GM19240 (cell line): Measurements from ENCODE around the gene TANGO6.
"Not testable (repeated sequence)": the region's sequence is repeated elsewhere in the genome, so short reads cannot be mapped to it uniquely, and the experiment has no call there.

ENCODE experiments used
- DNase-seq: peaks from one replicate; pipeline ENCODE4 v3.0.0; 2011; ENCODE audit warnings: low spot score; ENCODE audit not compliant: insufficient read length

Gene TANGO6

GRCh38 chr16:69049603-69050375, 206.5 kb downstream of the TANGO6 start:
- no peak for DNase-seq

GRCh38 chr16:69051517-69051830, 208.1 kb downstream of the TANGO6 start:
- DNase-seq: not testable (repeated sequence)

- no peak for DNase-seq
These were observed 211.7 kb downstream of the TANGO6 start for GRCh38 chr16:69055008-69055407.

- DNase-seq: no peak
These were observed 212.6 kb downstream of the TANGO6 start for GRCh38 chr16:69055980-69056379.

- no peak for DNase-seq
These were observed 213.1 kb downstream of the TANGO6 start for GRCh38 chr16:69056421-69056820.

GRCh38 chr16:69057400-69058378, 214.4 kb downstream of the TANGO6 start:
- peak; percentile 6 for DNase-seq

- DNase-seq: not testable (repeated sequence)
These were observed 220.2 kb downstream of the TANGO6 start for GRCh38 chr16:69063491-69063890.

GRCh38 chr16:69064124-69064763, 220.9 kb downstream of the TANGO6 start:
- no peak for DNase-seq

- DNase-seq: no peak
These were observed 221.5 kb downstream of the TANGO6 start for GRCh38 chr16:69064764-69065313.

- DNase-seq: no peak
These were observed 226.2 kb downstream of the TANGO6 start for GRCh38 chr16:69069504-69069903.

GRCh38 chr16:69071036-69071435, 227.7 kb downstream of the TANGO6 start:
- DNase-seq: no peak

- no peak for DNase-seq
These were observed 229.3 kb downstream of the TANGO6 start for GRCh38 chr16:69072640-69072974.

GRCh38 chr16:69073181-69073702, 229.9 kb downstream of the TANGO6 start:
- DNase-seq: no peak

- no peak for DNase-seq
These were observed 233.9 kb downstream of the TANGO6 start for GRCh38 chr16:69077251-69077650.

GRCh38 chr16:69078073-69078472, 234.7 kb downstream of the TANGO6 start:
- DNase-seq: no peak

- DNase-seq: no peak
These were observed 236.4 kb downstream of the TANGO6 start for GRCh38 chr16:69079697-69080096.

- no peak for DNase-seq
These were observed 240.1 kb downstream of the TANGO6 start for GRCh38 chr16:69083306-69083941.

- DNase-seq: no peak
These were observed 241.0 kb downstream of the TANGO6 start for GRCh38 chr16:69084289-69084688.

- no peak for DNase-seq
These were observed 241.8 kb downstream of the TANGO6 start for GRCh38 chr16:69085032-69085695.

GRCh38 chr16:69087161-69087581, 243.8 kb downstream of the TANGO6 start:
- DNase-seq: no peak
